ENCODE results near the gene HCN2. TPM values are rescaled to one million over a fixed set of nuclear protein-coding genes. Genes with fewer than 3 reads are reported as not detected.

HCN2 gene
- total and polyA plus RNA-seq, 2 of the 8 experiments (the other 6 are each of a cell fraction or from before 2014, with no cell fraction given): 1.0 to 4.0 TPM

DNA sequence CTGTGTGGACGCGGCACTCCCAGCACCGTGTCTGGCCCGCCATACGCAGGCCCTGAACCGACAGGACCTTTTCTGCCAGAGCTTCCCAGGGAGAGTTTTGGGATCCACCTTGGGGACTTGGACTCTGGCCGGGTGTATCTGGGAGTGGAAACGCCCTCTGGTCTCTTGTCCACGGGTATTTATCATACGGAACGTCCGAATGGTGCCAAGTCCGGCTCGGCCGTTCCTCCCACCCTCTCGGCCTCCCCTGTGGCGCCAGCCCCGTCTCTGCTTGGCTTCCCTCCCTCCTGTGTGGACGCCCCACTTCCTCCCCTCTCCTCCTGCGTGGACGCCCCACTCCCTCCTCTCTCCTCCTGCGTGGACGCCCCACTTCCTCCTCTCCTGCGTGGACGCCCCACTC, 12.1 kb downstream of the HCN2 start:
- H4K8ac ChIP-seq (ENCODE audit: extremely low read depth, insufficient read depth, low read length): no peak overlapping the region
- no peaks in the 10 kb centered on the region for H3K23me2 ChIP-seq (ENCODE audit: low read depth, low read length)
- 92% methylated on average over 18 of the region's 25 CpGs; no CpG with 5 or more reads in 1 of the 2 experiments for WGBS, 2 experiments (ENCODE audit: extremely low coverage in 1 of 2, insufficient coverage in 1 of 2, insufficient read length in 1 of 2, insufficient replicate concordance in 2 of 2, low coverage in 1 of 2, low lambda C conversion rate in 2 of 2, missing lambda C conversion rate in 1 of 2)
- no peak overlapping the region for H2AFZ ChIP-seq (ENCODE audit: low read length)
- no peaks in the 10 kb centered on the region for H3K36me3 ChIP-seq (ENCODE audit: control insufficient read depth in 2 of 4, insufficient read depth in 4 of 4, low read length in 3 of 4)
- ChIA-PET CTCF (ENCODE audit: partially characterized antibody) (interaction anchor here (0.8 to 1.5 kb wide), 4 partner anchors 18 to 69 kb away, joined by 3 read pairs; no protein-coding TSS in a partner anchor), POLR2A (ENCODE audit: partially characterized antibody) (no interaction called here)
- H3K27me3 ChIP-seq (replicated peaks in 1 of 4; ENCODE audit: control insufficient read depth in 3 of 4, extremely low read depth in 1 of 4, insufficient read depth in 3 of 4, low read length in 3 of 4): no peaks in the 10 kb centered on the region
- no peak overlapping the region for H3K14ac ChIP-seq (ENCODE audit: insufficient read length)
- H2BK5ac ChIP-seq (ENCODE audit: low read depth, low read length): no peak overlapping the region
- no peak overlapping the region for H3K4me3 ChIP-seq (ENCODE audit: extremely low read depth in 1 of 4, insufficient read depth in 2 of 4, low read depth in 3 of 4, low read length in 4 of 4)
- no peak overlapping the region for H4K91ac ChIP-seq (replicated peaks; ENCODE audit: insufficient read length, low read length)
- H3K79me1 ChIP-seq (ENCODE audit: low read depth, low read length): no peaks in the 10 kb centered on the region
- H2BK15ac ChIP-seq (ENCODE audit: low read length): no peak overlapping the region
- no peaks in the 10 kb centered on the region for H3K4me1 ChIP-seq (replicated peaks in 1 of 4; ENCODE audit: control insufficient read depth in 3 of 4, insufficient read depth in 4 of 4, low read length in 3 of 4)
- H3K23ac ChIP-seq (ENCODE audit: insufficient read length): no peak overlapping the region
- peaks cover 0 to 30% of the 10 kb centered on the region in 2 experiments; a peak in 1 of 4 replicates for H3K9me3 ChIP-seq (ENCODE audit: insufficient read depth in 2 of 2, low read depth in 1 of 2, low read length in 1 of 2)
- H4K5ac ChIP-seq (ENCODE audit: insufficient read length, low read depth, low read length): no peak overlapping the region
- H2BK20ac ChIP-seq (ENCODE audit: low read length): no peak overlapping the region
- H4K20me1 ChIP-seq (replicated peaks in 1 of 2; ENCODE audit: control insufficient read depth in 1 of 2, insufficient read depth in 2 of 2, low read length in 2 of 2): no peaks in the 10 kb centered on the region
- H2AK5ac ChIP-seq (ENCODE audit: low read depth, low read length): no peak overlapping the region
- no peak overlapping the region for H2BK120ac ChIP-seq (replicated peaks; ENCODE audit: low read depth, low read length)
- DNase-seq (ENCODE audit: low read depth in 1 of 2, low spot score in 2 of 2) (no peak), FAIRE-seq (no peak)
- H3K9ac ChIP-seq (replicated peaks in 1 of 4; ENCODE audit: extremely low read depth in 1 of 4, low read depth in 3 of 4, low read length in 3 of 4): no peak overlapping the region
- no peaks in the 10 kb centered on the region for H3K79me2 ChIP-seq (ENCODE audit: control insufficient read depth in 1 of 2, insufficient read depth in 2 of 2, low read length in 2 of 2)
- H3K27ac ChIP-seq (ENCODE audit: low read depth, low read length): no peak overlapping the region
- H3K4me2 ChIP-seq (ENCODE audit: insufficient read depth in 1 of 2, low read depth in 2 of 2, low read length in 2 of 2): no peak overlapping the region
- no peak overlapping the region for H3K56ac ChIP-seq (replicated peaks; ENCODE audit: insufficient read length, low read depth, low read length)
- H3K4ac ChIP-seq (replicated peaks; ENCODE audit: insufficient read length, low read depth, low read length): no peak overlapping the region
- no peak overlapping the region for H3K18ac ChIP-seq (ENCODE audit: extremely low read depth, low read length)
- H2BK12ac ChIP-seq (ENCODE audit: low read depth, low read length): no peak overlapping the region
- TF ChIP-seq CTCF (IDR thresholded peaks at IDR 0.05; ENCODE audit: control extremely low read depth in 1 of 3, insufficient read depth in 1 of 3, low read depth in 1 of 3, low read length in 3 of 3) (no peak), SP2 (IDR thresholded peaks at IDR 0.05; ENCODE audit: low read length) (no peak), SRF (IDR thresholded peaks at IDR 0.05; ENCODE audit: low read depth, low read length) (no peak), TAF1 (IDR thresholded peaks at IDR 0.05; ENCODE audit: low read depth, low read length) (no peak), NANOG (IDR thresholded peaks at IDR 0.05; ENCODE audit: insufficient read depth, low read depth, low read length, poor library complexity, severe bottlenecking) (no peak), USF2 (IDR thresholded peaks at IDR 0.05; ENCODE audit: low read length) (no peak), CREB1 (IDR thresholded peaks at IDR 0.05) (no peak), EZH2 (IDR thresholded peaks at IDR 0.05; ENCODE audit: low read depth, low read length, severe bottlenecking) (no peak), YY1 (IDR thresholded peaks at IDR 0.05; ENCODE audit: low read depth, low read length) (no peak)
- TF ChIP-seq, protein P1, sequence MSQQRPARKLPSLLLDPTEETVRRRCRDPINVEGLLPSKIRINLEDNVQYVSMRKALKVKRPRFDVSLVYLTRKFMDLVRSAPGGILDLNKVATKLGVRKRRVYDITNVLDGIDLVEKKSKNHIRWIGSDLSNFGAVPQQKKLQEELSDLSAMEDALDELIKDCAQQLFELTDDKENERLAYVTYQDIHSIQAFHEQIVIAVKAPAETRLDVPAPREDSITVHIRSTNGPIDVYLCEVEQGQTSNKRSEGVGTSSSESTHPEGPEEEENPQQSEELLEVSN (IDR thresholded peaks at IDR 0.05): no peak
